IMR-90 (cell line): Measurements from ENCODE around the gene PSG5. TPM values are rescaled to one million over a fixed set of nuclear protein-coding genes. Genes with fewer than 3 reads are reported as not detected.
"Not testable (repeated sequence)": the region's sequence is repeated elsewhere in the genome, so short reads cannot be mapped to it uniquely, and the experiment has no call there.

Experiments used
- ATAC-seq: fragments of 200-7000 bp; cut with Tn5 transposase; 2 replicates; pipeline ENCODE4 v1.9.1; 2020; ENCODE audit warnings: low read depth, mild to moderate bottlenecking, moderate library complexity
- BruUV-seq: library from RNA; stranded (reverse); fragments of 400-500 nt; replicated peaks from 2 replicates; lab custom pipeline; 2021; lab: Mats Ljungman, UMichigan
- CTCF ChIA-PET: fragments of 300-600 bp; formaldehyde crosslinking; extraction: SDS; loops from one replicate; lab custom pipeline; 2021; ENCODE audit warnings: antibody characterized with exemption; lab: Yijun Ruan, JAX
- POLR2A ChIA-PET: fragments of 300-600 bp; sonication (Branson Sonifier 250); formaldehyde crosslinking; loops from one replicate; lab custom pipeline; 2022; ENCODE audit warnings: antibody characterized with exemption; ENCODE audit not compliant: unreplicated experiment; lab: Charles Lee
- DNase-seq: peaks from one replicate; pipeline ENCODE4 v3.0.0; 2013
- H2AFZ ChIP-seq: replicated peaks from 2 replicates; pipeline ENCODE3; 2013; ENCODE audit warnings: low read length, mild to moderate bottlenecking; ENCODE audit not compliant: poor library complexity
- H2AK5ac ChIP-seq: 2 replicates; pipeline ENCODE4 v1.6.1; 2013; ENCODE audit warnings: low read depth, low read length, inconsistent platforms
- H2AK9ac ChIP-seq: replicated peaks from 2 replicates; pipeline ENCODE3; 2013; ENCODE audit warnings: mild to moderate bottlenecking, low read depth, low read length, moderate library complexity; ENCODE audit not compliant: poor library complexity
- H2BK120ac ChIP-seq: 2 replicates; pipeline ENCODE4 v1.6.1; 2013; ENCODE audit warnings: low read depth, low read length, inconsistent platforms
- H2BK15ac ChIP-seq: 3 replicates; pipeline ENCODE4 v1.6.1; 2013; ENCODE audit warnings: low read depth, low read length, inconsistent platforms
- H2BK20ac ChIP-seq: 2 replicates; pipeline ENCODE4 v1.6.1; 2013; ENCODE audit warnings: low read depth, mild to moderate bottlenecking, inconsistent platforms, low read length, moderate library complexity
- H2BK5ac ChIP-seq: 2 replicates; pipeline ENCODE4 v1.6.1; 2013; ENCODE audit warnings: mild to moderate bottlenecking, low read depth, low read length, inconsistent platforms; ENCODE audit not compliant: poor library complexity, severe bottlenecking
- H3K14ac ChIP-seq: replicated peaks from 2 replicates; pipeline ENCODE4 v1.6.1; 2013; ENCODE audit warnings: low read depth, low read length, inconsistent platforms
- H3K18ac ChIP-seq: 2 replicates; pipeline ENCODE4 v1.6.1; 2013; ENCODE audit warnings: low read depth, low read length, control low read depth
- H3K23ac ChIP-seq: 2 replicates; pipeline ENCODE4 v1.6.1; 2013; ENCODE audit warnings: low read depth, low read length, inconsistent platforms
- H3K27ac ChIP-seq: 2 replicates; pipeline ENCODE4 v1.5.1; 2013; ENCODE audit warnings: mild to moderate bottlenecking, control low read depth, low read length; ENCODE audit not compliant: insufficient read depth
- H3K27me3 ChIP-seq: 2 replicates; pipeline ENCODE4 v1.6.1; 2013; ENCODE audit warnings: low read length; ENCODE audit not compliant: control insufficient read depth, insufficient read depth
- H3K36me3 ChIP-seq: 2 replicates; pipeline ENCODE4 v1.6.1; 2013; ENCODE audit warnings: low read length, mixed read lengths; ENCODE audit not compliant: control insufficient read depth, insufficient read depth
- H3K4ac ChIP-seq: 2 replicates; pipeline ENCODE4 v1.6.1; 2013; ENCODE audit warnings: low read depth, low read length, inconsistent platforms
- H3K4me1 ChIP-seq: 2 replicates; pipeline ENCODE4 v1.6.1; 2013; ENCODE audit warnings: low read length, mixed read lengths; ENCODE audit not compliant: control insufficient read depth, insufficient read depth
- H3K4me2 ChIP-seq: 2 replicates; pipeline ENCODE4 v1.6.1; 2013; ENCODE audit warnings: low read depth, mild to moderate bottlenecking, control low read depth, low read length, moderate library complexity
- H3K4me3 ChIP-seq: 2 replicates; pipeline ENCODE4 v1.5.1; 2013; ENCODE audit warnings: low read depth, mild to moderate bottlenecking, control low read depth, low read length, moderate library complexity; ENCODE audit not compliant: insufficient read depth
- H3K56ac ChIP-seq: 2 replicates; pipeline ENCODE4 v1.6.1; 2013; ENCODE audit warnings: low read length, inconsistent platforms; ENCODE audit not compliant: insufficient read depth; ENCODE audit errors: extremely low read depth
- H3K79me1 ChIP-seq, 2 experiments: 2 replicates each; pipeline ENCODE4 v1.6.1; 2013; ENCODE audit warnings: low read length in 2 of 2, inconsistent platforms in 1 of 2, low read depth in 1 of 2
- H3K9ac ChIP-seq: 2 replicates; pipeline ENCODE4 v1.6.1; 2013; ENCODE audit warnings: low read depth, low read length, control low read depth
- H3K9me1 ChIP-seq: 2 replicates; pipeline ENCODE4 v1.6.1; 2013; ENCODE audit warnings: low read length, inconsistent platforms; ENCODE audit not compliant: insufficient read depth
- H3K9me3 ChIP-seq: 2 replicates; pipeline ENCODE4 v1.6.1; 2013; ENCODE audit warnings: low read length; ENCODE audit not compliant: control insufficient read depth, insufficient read depth
- H4K20me1 ChIP-seq: 2 replicates; pipeline ENCODE4 v1.6.1; 2013; ENCODE audit warnings: low read length, inconsistent platforms; ENCODE audit not compliant: insufficient read depth
- H4K5ac ChIP-seq: 2 replicates; pipeline ENCODE4 v1.6.1; 2013; ENCODE audit warnings: mild to moderate bottlenecking, low read depth, low read length, control low read depth
- H4K8ac ChIP-seq, 2 experiments: 2 replicates each; pipeline ENCODE4 v1.6.1; 2013; ENCODE audit warnings: low read depth in 2 of 2, low read length in 2 of 2, control low read depth in 1 of 2, inconsistent platforms in 1 of 2
- H4K91ac ChIP-seq: 2 replicates; pipeline ENCODE4 v1.6.1; 2013; ENCODE audit warnings: low read depth, low read length, inconsistent platforms; ENCODE audit not compliant: insufficient read depth
- WGBS, 2 experiments: methylation state at CpG; one replicate each; pipeline versions ENCODE4 v1.1.5 to v1.1.7; 2013; ENCODE audit warnings: missing lambda C conversion rate in 2 of 2; ENCODE audit not compliant: insufficient read length in 1 of 2; ENCODE audit errors: extremely low coverage in 2 of 2; 5-methylcytosine and 5-hydroxymethylcytosine counted together
- dilution Hi-C: fragments of 300-500 bp; cut with HindIII; formaldehyde crosslinking; loops from one replicate; pipeline ENCODE4 v1.14.3; 2018; ENCODE audit warnings: low sequenced_read_pairs; ENCODE audit not compliant: unreplicated experiment
- in situ Hi-C: fragments of 300-500 bp; cut with MboI; formaldehyde crosslinking; loops from 3 replicates; pipeline ENCODE4 v1.14.3; 2019; ENCODE audit warnings: low sequenced_read_pairs, inconsistent platforms, mixed read lengths
- intact Hi-C: fragments of 100-400 bp; cut with micrococcal nuclease; formaldehyde crosslinking; loops from 2 replicates; pipeline ENCODE4 v1.10.0; 2022
- polyA plus RNA-seq, 3 experiments: library from polyadenylated mRNA; depleted of rRNA; stranded (reverse); fragments of >200 nt; gene quantifications; 2 replicates each; pipeline ENCODE4 v1.2.3, GENCODE V29; 2012; ENCODE audit warnings: low replicate concordance in 1 of 3
- total RNA-seq: library from RNA; depleted of rRNA; stranded (reverse); fragments of >200 nt; gene quantifications from 2 replicates; pipeline ENCODE4 v1.2.3, GENCODE V29; 2012

The PSG5 gene
- total and polyA plus RNA-seq, 2 of the 4 experiments (the other 2 are of a cell fraction) = 50.7 to 75.9 TPM

- H3K4me3 ChIP-seq, dilution Hi-C loops, H2BK5ac ChIP-seq, H3K14ac ChIP-seq, H3K27me3 ChIP-seq, BruUV-seq, H3K9ac ChIP-seq, H3K4ac ChIP-seq, H3K23ac ChIP-seq, H3K18ac ChIP-seq, H4K5ac ChIP-seq, H2BK20ac ChIP-seq, CTCF ChIA-PET, H2AK9ac ChIP-seq, H4K20me1 ChIP-seq, intact Hi-C loops, H3K4me2 ChIP-seq, H3K4me1 ChIP-seq, in situ Hi-C loops, H3K27ac ChIP-seq, H3K79me1 ChIP-seq, POLR2A ChIA-PET, H2AFZ ChIP-seq, H4K8ac ChIP-seq, H4K91ac ChIP-seq, H2BK15ac ChIP-seq, H3K9me3 ChIP-seq, H3K9me1 ChIP-seq, ATAC-seq, H3K36me3 ChIP-seq, DNase-seq, H3K56ac ChIP-seq, H2BK120ac ChIP-seq, H2AK5ac ChIP-seq: not testable (repeated sequence)
- no CpG with 5 or more reads among the region's 1 CpG for WGBS, 2 experiments
Measured at GRCh38 chr19:43226986-43227385, 40.6 kb upstream of the PSG5 start.
